HG02884 (cell line): Measurements from ENCODE around the gene ASCC1.

Source experiments
- ATAC-seq: cut with Tn5 transposase; IDR thresholded peaks from one replicate; pipeline ENCODE4 v1.9.1; 2021; ENCODE audit warnings: mild to moderate bottlenecking, moderate library complexity; ENCODE audit not compliant: unreplicated experiment

ASCC1 gene

DNA sequence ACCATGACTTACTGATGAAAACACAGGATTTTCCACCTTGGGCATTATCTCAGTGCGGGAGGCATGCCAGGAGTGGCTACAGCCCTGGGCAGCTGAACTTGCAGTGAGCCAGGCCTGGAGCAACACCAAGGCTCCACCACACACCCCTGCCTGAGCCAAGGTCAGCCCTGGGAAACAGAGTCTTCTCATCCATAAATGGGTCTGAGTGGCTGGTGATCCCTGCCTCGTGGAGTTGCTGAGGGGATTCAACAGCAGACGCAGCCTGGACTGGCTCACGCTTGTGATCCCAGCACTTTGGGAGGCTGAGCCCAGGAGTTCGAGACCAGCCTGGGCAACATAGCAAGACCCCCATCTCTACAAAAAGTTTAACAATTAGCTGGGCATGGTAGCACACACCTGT is 160.0 kb downstream of the ASCC1 start:
- ATAC-seq: no peak

DNA sequence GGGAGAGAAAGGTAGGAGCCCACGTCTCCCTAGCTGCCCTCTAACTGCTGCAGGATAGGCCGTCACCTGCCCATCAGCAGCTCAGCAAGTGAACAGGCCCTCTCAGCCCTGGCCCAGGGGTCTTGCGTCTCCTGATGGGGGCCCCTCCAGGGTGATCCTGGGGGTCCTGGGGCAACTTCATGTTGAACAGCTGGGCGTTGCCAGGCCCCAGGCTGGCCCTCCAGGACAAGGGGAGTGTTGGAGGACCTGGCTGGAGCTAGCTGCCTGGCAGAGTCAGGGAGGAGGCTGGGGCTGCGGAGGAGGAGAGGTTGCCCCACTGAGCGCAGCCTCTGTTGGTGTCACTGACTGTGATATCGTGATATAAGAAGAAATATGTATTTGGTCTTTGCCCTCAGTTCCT is 162.4 kb downstream of the ASCC1 start:
- ATAC-seq: no peak

DNA sequence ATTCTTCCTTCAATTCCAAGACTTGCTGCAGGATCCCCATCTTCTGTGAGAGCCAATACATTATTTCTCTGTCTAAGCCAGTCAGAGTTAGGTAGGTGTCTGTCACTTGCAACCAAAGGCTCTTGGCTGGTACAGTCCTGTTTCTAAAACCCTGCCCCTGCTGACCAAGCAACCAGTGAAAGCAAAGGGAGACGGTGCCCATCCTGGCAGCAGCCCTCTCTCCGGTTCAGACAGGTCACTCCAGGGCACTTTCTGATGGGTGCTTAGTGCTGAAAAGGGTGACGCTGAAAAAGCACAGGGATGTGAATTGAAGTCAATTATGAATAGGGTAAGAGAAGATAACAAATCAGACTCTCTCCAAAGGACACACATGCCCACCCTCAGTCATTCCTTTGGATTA is 165.2 kb downstream of the ASCC1 start:
- no peak for ATAC-seq

DNA sequence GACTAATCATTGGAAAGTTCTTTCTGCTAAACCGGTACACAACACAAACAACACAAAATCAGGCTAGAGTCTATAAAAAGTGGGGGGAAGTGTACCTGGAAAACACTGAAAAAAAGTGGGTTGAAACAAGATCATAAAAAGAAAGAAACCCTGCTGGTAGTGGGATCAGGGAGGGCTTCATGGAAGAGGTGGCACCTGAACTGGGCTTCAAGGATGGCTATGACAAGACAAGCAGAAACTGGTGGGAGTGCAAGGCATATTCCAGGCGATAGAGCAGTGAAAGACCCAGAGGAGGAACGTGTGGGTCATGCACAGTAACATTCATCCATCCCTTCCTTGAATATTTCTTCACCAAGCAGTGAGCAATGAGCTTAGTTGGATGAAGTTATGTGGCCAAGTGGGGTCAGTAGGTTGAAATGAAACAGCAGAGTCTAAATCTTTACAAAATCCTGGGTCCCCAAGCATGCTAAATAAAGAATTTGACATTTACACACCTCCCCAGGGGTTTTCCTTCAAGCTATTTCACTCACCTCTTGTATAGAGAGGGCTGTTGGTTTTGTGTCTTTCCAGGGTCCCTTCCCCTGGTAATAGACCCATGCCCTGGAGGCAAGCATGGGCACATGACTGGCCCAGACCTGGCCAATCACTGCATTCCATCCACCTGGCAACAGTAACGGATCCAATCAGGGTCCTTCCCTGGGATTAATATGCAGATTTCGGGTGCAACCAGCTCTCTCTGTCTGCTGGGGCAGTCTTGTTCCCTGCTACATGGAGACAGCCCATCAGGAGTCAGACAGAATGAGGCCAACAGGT is 165.9 kb downstream of the ASCC1 start:
- no peak for ATAC-seq

DNA sequence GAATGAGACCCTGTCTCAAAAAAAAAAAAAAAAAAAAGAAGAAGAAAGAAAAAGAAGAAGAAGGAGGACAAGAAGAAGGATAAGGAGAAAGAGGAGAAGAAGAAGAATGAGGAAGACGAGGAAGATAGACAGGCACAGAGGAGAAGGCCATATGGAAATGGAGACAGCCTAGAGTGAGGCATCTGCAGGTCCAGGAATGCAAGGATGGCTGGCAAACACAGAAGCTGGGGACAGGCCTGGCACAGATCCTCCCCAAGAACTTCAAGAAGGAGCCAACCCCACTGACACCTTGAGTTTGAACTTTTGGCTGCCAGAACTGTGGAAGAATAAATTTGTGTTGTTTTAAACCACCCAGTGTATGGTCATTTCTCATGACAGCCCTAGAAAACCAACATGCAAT is 166.6 kb downstream of the ASCC1 start:
- ATAC-seq: no peak

DNA sequence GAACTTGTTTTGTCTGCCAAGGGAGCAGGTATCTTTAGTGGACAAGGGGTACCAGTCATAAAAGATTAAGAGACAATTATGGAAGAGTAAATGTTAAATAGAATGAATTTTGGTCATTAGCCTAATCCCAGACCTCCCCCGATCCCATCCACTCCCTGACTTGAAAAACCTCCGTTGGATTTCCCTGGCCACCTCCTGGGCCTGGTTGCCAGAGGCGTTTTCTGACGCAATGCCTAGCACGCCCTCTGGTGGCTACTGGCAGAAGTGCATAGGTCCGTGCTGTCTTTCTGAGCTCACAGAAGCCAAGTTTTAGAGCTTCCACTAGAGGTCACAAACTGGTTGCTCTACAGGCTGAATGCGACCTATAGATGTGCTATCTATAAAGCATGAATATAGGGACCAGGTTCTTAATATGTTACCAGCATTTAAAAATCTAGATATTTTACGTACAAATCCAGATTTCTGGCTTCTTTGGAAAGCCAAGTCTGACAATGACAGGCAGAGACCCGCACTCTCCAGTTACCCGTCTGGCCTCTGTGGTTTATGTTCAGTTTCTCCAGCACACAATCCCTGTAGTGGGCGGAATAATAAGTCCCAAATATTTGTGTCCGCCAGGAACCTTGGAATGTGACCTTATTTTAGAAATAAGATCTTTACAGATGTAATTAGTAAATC is 167.5 kb downstream of the ASCC1 start:
- no peak for ATAC-seq
